ENCODE measurements around the gene ZFYVE28.

ZFYVE28 gene

DNA sequence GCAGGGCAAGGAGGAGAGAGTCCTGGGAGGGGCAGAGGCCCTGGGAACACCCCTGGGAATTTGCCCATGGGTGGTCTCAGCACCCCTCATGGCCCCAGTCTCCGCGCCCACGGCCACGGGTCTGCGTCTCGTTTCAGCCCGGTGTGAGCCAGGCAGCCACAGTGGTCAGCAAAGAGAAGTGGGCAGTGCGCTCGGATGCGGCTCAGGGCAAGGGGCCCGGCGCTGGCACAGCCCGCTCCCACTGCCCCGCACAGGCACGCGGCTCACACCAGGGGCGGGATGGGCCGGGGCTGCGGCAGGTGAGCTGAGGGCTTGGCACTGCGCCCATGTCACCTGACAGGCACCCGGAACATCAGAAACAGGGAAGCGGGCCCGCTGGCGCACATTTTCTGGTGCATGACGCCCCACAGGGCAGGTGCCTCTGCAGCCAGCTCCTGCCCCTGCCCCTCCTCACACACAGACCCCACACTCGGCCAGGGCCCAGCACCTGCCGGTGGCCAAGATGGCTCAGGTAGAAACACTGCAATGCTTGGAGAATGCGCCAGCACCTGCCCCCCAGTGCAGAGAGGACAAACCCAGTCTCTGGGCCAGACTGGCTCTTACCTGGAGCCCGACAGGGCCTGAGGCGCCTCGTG lies 114.6 kb downstream of the ZFYVE28 start:
- TF ChIP-seq TAF1 (IDR thresholded peaks at IDR 0.05; ENCODE audit: low read depth, low read length) (no peak), POLR2A (IDR thresholded peaks at IDR 0.05; ENCODE audit: low read depth, low read length) (no peak), POU2F2 (IDR thresholded peaks at IDR 0.05; ENCODE audit: low read depth, low read length) (no peak), POLR2AphosphoS5 (IDR thresholded peaks at IDR 0.05; ENCODE audit: low read depth, low read length) (no peak), PAX5 (IDR thresholded peaks at IDR 0.05; ENCODE audit: insufficient read depth, low read length, severe bottlenecking) (no peak), SPI1 (IDR thresholded peaks at IDR 0.05; ENCODE audit: low read depth, low read length) (no peak)
- FAIRE-seq = no peak
- no peak for DNase-seq (ENCODE audit: insufficient read length, low spot score)

DNA sequence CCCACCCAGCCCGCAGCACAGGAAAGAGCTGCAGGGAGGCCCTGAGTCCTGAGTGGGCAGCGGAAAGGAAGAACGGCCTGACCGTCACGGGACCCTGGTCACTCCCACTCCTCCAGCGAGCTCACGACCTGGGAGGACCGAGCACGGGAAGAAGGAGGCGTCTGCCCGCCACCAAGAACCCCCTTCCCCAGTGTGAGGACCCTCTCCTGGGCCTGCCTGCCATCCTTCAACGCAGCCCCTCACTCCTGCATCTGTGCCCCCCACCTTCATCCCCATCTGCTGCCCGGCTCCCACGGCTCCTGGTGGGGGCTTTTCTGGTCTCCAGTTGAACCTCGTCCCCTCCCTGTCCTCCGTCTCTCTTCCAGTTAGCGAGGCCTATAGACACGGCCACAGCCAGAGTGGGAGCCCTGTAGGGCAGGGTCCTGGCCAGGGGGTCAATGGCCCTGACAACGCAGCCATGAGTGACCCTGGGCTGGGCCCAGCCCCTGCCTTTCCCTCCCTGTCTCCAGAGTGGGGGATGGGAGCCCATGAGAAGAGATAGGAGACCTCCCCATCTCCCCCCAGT lies 115.2 kb downstream of the ZFYVE28 start:
- no peak for TF ChIP-seq TAF1 (IDR thresholded peaks at IDR 0.05; ENCODE audit: low read depth, low read length)
- TF ChIP-seq POU2F2 (IDR thresholded peaks at IDR 0.05; ENCODE audit: low read depth, low read length) = no peak
- no peak for TF ChIP-seq POLR2AphosphoS5 (IDR thresholded peaks at IDR 0.05; ENCODE audit: low read depth, low read length)
- no peak for TF ChIP-seq POLR2A (IDR thresholded peaks at IDR 0.05; ENCODE audit: low read depth, low read length)
- no peak for TF ChIP-seq PAX5 (IDR thresholded peaks at IDR 0.05; ENCODE audit: insufficient read depth, low read length, severe bottlenecking)
- no peak for TF ChIP-seq SPI1 (IDR thresholded peaks at IDR 0.05; ENCODE audit: low read depth, low read length)
- DNase-seq (ENCODE audit: insufficient read length, low spot score) (no peak), FAIRE-seq (no peak)

DNA sequence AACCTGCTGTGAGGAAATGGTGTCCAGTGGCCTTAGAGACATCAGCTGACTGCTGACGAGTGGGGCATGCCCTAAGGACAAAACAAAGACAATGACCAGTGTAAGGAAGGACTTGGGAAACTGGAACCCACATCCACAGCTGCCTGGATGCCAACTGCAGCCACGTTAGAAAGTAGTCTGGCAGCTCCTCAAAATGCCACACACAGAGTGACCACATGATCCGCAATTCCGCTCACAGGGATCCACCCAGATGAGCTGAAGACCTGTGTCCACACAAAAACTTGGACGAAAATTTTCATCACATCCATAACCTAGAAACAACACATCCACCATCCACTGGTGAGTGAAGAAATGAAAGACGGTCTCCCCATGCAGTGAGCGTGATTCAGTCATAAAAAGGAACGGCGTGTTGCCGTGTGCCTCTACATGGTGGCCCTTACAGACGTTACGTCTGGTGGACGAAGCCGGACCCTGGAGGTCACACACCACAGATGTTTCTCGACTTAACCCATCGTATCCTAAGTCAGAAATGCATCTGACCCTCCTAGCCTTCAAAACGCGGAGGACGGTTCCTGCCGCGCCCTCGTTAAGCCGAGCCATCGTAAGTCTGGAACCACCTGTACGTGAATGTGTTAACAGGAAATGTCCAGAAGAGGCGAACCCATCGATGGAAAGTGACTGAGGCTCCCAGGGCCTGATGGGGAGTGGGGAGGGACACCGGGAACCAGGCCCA lies 115.9 kb downstream of the ZFYVE28 start:
- TF ChIP-seq POLR2AphosphoS5 (IDR thresholded peaks at IDR 0.05; ENCODE audit: low read depth, low read length) (no peak), TAF1 (IDR thresholded peaks at IDR 0.05; ENCODE audit: low read depth, low read length) (no peak), PAX5 (IDR thresholded peaks at IDR 0.05; ENCODE audit: insufficient read depth, low read length, severe bottlenecking) (no peak), SPI1 (IDR thresholded peaks at IDR 0.05; ENCODE audit: low read depth, low read length) (no peak)
- FAIRE-seq (no peak), DNase-seq (ENCODE audit: insufficient read length, low spot score) (no peak)

DNA sequence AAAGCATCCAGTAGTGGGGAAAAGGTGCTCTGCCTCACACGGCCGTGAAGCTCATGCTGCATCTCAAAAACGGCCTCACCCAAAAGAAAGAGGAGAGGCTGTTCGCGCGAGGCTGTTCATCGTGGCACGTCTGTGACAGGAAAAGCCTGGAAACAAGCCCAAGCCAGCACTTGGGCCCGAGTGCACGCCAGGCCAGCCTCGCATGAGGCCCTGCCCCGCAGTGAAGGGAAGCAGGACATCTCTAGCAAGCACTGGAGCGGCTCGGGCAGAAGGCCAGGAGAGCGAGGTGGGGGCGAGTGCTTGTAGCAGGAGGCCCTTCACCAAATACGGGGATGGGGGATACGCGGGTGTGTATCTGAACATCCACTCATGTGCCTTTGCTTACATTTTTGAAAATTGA lies 116.6 kb downstream of the ZFYVE28 start:
- DNase-seq (ENCODE audit: insufficient read length, low spot score) (no peak), FAIRE-seq (no peak)
- TF ChIP-seq PAX5 (IDR thresholded peaks at IDR 0.05; ENCODE audit: insufficient read depth, low read length, severe bottlenecking) (no peak), POLR2A (IDR thresholded peaks at IDR 0.05; ENCODE audit: low read depth, low read length) (no peak), TAF1 (IDR thresholded peaks at IDR 0.05; ENCODE audit: low read depth, low read length) (no peak), SPI1 (IDR thresholded peaks at IDR 0.05; ENCODE audit: low read depth, low read length) (no peak), POLR2AphosphoS5 (IDR thresholded peaks at IDR 0.05; ENCODE audit: low read depth, low read length) (no peak), POU2F2 (IDR thresholded peaks at IDR 0.05; ENCODE audit: low read depth, low read length) (no peak)

DNA sequence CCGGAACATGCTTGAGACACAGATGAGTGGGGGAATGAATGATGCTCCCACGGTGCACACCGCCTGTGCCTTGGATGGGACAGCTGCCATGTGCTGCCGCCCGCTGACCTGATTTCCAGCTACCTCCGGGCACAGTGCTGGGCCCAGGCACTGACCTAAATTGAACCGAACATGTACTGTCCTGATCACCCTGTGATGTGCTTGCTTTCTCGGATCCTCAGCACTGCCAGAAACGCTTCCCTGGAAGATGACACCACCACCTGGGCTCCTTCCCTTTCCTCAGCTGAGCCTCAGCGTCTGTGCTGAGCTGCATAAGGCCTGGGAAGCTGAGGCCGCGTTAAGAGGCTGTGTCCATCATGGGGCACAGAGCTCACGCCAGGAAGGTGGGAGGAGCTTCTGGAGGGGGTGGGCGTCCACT lies 117.2 kb downstream of the ZFYVE28 start:
- DNase-seq (ENCODE audit: insufficient read length, low spot score) = no peak
- TF ChIP-seq POU2F2 (IDR thresholded peaks at IDR 0.05; ENCODE audit: low read depth, low read length) = no peak
- no peak for TF ChIP-seq TAF1 (IDR thresholded peaks at IDR 0.05; ENCODE audit: low read depth, low read length)
- no peak for TF ChIP-seq POLR2A (IDR thresholded peaks at IDR 0.05; ENCODE audit: low read depth, low read length)
- TF ChIP-seq POLR2AphosphoS5 (IDR thresholded peaks at IDR 0.05; ENCODE audit: low read depth, low read length) = no peak
- TF ChIP-seq PAX5 (IDR thresholded peaks at IDR 0.05; ENCODE audit: insufficient read depth, low read length, severe bottlenecking) = no peak
- no peak for TF ChIP-seq SPI1 (IDR thresholded peaks at IDR 0.05; ENCODE audit: low read depth, low read length)
- no peak for FAIRE-seq

DNA sequence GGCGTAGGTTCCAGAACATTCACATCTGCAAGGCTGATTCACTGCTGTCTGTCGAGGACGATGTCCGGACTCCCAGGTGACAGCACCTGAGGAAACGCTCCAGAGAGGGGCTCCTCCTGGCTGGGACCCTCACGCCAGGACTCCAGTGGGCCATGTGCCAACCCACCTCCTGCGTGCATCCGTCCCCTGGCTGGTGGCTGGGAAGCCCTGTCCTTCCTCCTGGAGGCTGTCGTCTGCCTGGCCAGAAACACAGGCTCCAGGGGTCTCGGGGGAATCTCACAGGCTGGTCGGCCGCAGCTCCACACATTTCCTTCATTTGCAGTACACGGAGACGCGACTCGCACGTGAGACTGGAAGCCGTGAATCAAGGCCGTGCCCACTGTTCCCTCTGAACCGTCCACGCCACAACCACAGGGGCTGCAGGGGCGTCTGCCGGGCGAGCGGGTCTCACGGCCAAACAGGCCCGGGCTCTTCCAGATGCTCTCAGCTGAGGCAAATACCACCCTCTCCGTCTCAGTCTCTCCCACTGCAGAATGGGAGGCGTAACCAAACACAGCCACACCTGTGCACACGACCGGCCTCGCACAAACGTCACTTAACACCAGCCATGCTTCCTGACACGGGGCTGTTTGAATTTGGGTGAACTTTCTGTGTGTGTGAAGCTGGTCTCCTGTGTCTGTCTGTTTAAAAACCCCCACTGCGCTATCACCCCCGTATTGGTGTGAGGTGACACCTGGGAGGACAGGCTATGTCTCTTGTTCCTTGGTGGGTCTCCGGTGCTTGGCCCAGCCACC lies 117.8 kb downstream of the ZFYVE28 start:
- FAIRE-seq = no peak
- DNase-seq (ENCODE audit: insufficient read length, low spot score) = no peak
- TF ChIP-seq TAF1 (IDR thresholded peaks at IDR 0.05; ENCODE audit: low read depth, low read length) (no peak), POLR2AphosphoS5 (IDR thresholded peaks at IDR 0.05; ENCODE audit: low read depth, low read length) (no peak), POU2F2 (IDR thresholded peaks at IDR 0.05; ENCODE audit: low read depth, low read length) (no peak), POLR2A (IDR thresholded peaks at IDR 0.05; ENCODE audit: low read depth, low read length) (no peak), PAX5 (IDR thresholded peaks at IDR 0.05; ENCODE audit: insufficient read depth, low read length, severe bottlenecking) (no peak), SPI1 (IDR thresholded peaks at IDR 0.05; ENCODE audit: low read depth, low read length) (no peak)

DNA sequence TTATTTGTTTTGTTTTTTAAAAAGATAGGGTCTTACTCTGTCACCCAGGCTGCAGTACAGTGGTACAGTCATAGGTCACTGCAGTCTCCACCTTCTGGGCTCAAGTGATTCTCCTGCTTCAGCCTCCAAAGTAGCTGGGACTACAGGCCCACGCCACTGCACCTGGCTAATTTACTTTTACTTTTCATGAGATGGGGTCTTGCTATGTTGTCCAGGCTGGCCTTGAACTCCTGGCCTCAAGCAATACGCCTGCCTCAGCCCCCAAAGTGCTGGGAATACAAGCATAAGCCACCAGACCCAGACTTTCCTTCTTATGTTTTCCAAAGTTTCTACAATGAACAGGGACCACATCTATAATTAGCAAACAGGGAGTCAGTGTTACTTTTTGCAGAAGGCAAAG lies 118.7 kb downstream of the ZFYVE28 start:
- DNase-seq (ENCODE audit: insufficient read length, low spot score) (no peak), FAIRE-seq (peak; percentile 35)
- no peak for TF ChIP-seq SPI1 (IDR thresholded peaks at IDR 0.05; ENCODE audit: low read depth, low read length)
- no peak for TF ChIP-seq POLR2A (IDR thresholded peaks at IDR 0.05; ENCODE audit: low read depth, low read length)
- TF ChIP-seq POU2F2 (IDR thresholded peaks at IDR 0.05; ENCODE audit: low read depth, low read length) = no peak
- TF ChIP-seq TAF1 (IDR thresholded peaks at IDR 0.05; ENCODE audit: low read depth, low read length) = no peak
- TF ChIP-seq POLR2AphosphoS5 (IDR thresholded peaks at IDR 0.05; ENCODE audit: low read depth, low read length) = no peak
- no peak for TF ChIP-seq PAX5 (IDR thresholded peaks at IDR 0.05; ENCODE audit: insufficient read depth, low read length, severe bottlenecking)

DNA sequence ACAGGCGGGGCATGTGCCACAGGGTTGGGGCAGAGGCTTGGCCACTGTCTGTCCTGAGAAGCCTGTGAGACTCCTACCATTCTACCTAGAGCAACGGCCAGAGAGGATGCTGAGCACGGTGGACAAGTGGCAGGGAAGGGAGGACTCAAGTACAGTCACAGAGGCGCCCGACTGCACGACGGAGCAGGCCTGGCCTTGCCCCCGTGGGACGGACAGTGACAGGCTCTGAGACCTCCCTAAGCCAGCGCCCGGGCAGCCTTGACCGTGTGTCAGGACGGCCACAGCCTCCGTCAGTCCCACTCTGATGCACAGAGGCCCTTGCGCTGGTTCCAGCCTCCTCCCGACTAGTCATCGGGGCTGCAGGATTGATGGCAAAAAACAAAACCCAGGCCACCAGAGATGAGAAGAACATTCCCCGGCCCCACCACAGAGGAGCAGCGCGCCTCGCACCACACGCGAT lies 119.9 kb downstream of the ZFYVE28 start:
- FAIRE-seq = no peak
- no peak for DNase-seq (ENCODE audit: insufficient read length, low spot score)
- TF ChIP-seq POLR2A (IDR thresholded peaks at IDR 0.05; ENCODE audit: low read depth, low read length) = no peak
- no peak for TF ChIP-seq SPI1 (IDR thresholded peaks at IDR 0.05; ENCODE audit: low read depth, low read length)
- no peak for TF ChIP-seq TAF1 (IDR thresholded peaks at IDR 0.05; ENCODE audit: low read depth, low read length)
- no peak for TF ChIP-seq POLR2AphosphoS5 (IDR thresholded peaks at IDR 0.05; ENCODE audit: low read depth, low read length)
- no peak for TF ChIP-seq POU2F2 (IDR thresholded peaks at IDR 0.05; ENCODE audit: low read depth, low read length)
- TF ChIP-seq PAX5 (IDR thresholded peaks at IDR 0.05; ENCODE audit: insufficient read depth, low read length, severe bottlenecking) = no peak
